PFSK-1 (cell line): ENCODE measurements around the gene ATG16L2.

Source experiments
- POLR2AphosphoS5 ChIP-seq: IDR thresholded peaks from 2 replicates; pipeline ENCODE4 v1.6.1; 2012; ENCODE audit warnings: low read depth, mild to moderate bottlenecking, control low read depth, low read length, moderate library complexity
- SIN3A ChIP-seq: IDR thresholded peaks from 2 replicates; pipeline ENCODE4 v1.6.1; 2012; ENCODE audit warnings: mild to moderate bottlenecking, low read length, moderate library complexity, borderline replicate concordance; ENCODE audit not compliant: insufficient read depth
- TAF1 ChIP-seq: IDR thresholded peaks from 2 replicates; pipeline ENCODE4 v1.6.1; 2012; ENCODE audit warnings: low read length, control low read depth, borderline replicate concordance; ENCODE audit not compliant: insufficient read depth
- TF ChIP-seq, protein P1 (sequence below), 2 experiments: IDR thresholded peaks; 2 replicates each; pipeline versions ENCODE4 v1.6.1 to v1.8.0; 2011 to 2012; ENCODE audit warnings: low read depth in 2 of 2, low read length in 2 of 2, control low read depth in 1 of 2, inconsistent platforms in 1 of 2, mild to moderate bottlenecking in 1 of 2, moderate library complexity in 1 of 2; ENCODE audit not compliant: insufficient read depth in 1 of 2

DNA sequence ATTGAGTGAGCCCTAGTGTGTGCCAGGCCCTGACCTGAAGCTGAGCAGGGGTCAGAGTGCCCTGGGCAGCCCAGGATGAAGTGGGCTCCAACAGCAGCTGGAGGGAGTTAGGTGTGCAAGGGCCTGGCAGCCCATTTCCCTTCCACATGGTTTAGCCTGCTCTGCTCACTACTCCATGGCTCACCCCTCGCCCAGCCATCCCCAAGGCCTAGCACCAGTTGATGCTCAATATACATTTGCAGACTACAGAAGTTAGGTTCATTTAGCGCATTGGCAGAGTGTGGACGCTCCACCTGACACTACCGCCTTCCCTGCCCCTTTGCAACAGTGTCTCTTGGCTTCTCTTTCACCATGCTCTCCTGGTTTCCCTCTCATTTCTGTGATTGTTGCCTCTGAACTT, 3.8 kb downstream of the ATG16L2 start:
- no peak for TF ChIP-seq TAF1
- TF ChIP-seq, protein P1, sequence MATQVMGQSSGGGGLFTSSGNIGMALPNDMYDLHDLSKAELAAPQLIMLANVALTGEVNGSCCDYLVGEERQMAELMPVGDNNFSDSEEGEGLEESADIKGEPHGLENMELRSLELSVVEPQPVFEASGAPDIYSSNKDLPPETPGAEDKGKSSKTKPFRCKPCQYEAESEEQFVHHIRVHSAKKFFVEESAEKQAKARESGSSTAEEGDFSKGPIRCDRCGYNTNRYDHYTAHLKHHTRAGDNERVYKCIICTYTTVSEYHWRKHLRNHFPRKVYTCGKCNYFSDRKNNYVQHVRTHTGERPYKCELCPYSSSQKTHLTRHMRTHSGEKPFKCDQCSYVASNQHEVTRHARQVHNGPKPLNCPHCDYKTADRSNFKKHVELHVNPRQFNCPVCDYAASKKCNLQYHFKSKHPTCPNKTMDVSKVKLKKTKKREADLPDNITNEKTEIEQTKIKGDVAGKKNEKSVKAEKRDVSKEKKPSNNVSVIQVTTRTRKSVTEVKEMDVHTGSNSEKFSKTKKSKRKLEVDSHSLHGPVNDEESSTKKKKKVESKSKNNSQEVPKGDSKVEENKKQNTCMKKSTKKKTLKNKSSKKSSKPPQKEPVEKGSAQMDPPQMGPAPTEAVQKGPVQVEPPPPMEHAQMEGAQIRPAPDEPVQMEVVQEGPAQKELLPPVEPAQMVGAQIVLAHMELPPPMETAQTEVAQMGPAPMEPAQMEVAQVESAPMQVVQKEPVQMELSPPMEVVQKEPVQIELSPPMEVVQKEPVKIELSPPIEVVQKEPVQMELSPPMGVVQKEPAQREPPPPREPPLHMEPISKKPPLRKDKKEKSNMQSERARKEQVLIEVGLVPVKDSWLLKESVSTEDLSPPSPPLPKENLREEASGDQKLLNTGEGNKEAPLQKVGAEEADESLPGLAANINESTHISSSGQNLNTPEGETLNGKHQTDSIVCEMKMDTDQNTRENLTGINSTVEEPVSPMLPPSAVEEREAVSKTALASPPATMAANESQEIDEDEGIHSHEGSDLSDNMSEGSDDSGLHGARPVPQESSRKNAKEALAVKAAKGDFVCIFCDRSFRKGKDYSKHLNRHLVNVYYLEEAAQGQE (IDR thresholded peaks at IDR 0.05; ENCODE audit: insufficient read depth in 1 of 2, low read depth in 2 of 2, low read length in 2 of 2), result no peak
- TF ChIP-seq POLR2AphosphoS5, result no peak
- TF ChIP-seq SIN3A, result no peak
